LNCAP (cell line): Measurements from ENCODE around the gene ATF4.

ENCODE experiments used
- CTCF ChIP-seq: fragments of 450-650 bp; IDR thresholded peaks from 2 replicates; pipeline ENCODE4 v1.5.1; 2017; ENCODE audit warnings: mild to moderate bottlenecking

Gene ATF4

GRCh38 chr22:39498368-39498767 is 22.0 kb upstream of the ATF4 start:
- no peak for TF ChIP-seq CTCF

GRCh38 chr22:39498802-39499201 is 21.6 kb upstream of the ATF4 start:
- TF ChIP-seq CTCF, result no peak

- TF ChIP-seq CTCF, result no peak
Measured at GRCh38 chr22:39500101-39500500, 20.3 kb upstream of the ATF4 start.

- TF ChIP-seq CTCF, result no peak
Measured at GRCh38 chr22:39501644-39502108, 18.7 kb upstream of the ATF4 start.

- no peak for TF ChIP-seq CTCF
Measured at GRCh38 chr22:39502109-39502788, 18.1 kb upstream of the ATF4 start, which contains the start of gene MIEF1. MIEF1 (plus strand) TSS chr22:39502290; CDS start chr22:39511295, 9,005 bp downstream.

- no peak for TF ChIP-seq CTCF
Measured at GRCh38 chr22:39502789-39503409, 17.5 kb upstream of the ATF4 start.

GRCh38 chr22:39503630-39504029 is 16.7 kb upstream of the ATF4 start:
- no peak for TF ChIP-seq CTCF
